IMR-90 (cell line): Measurements from ENCODE around the gene MAT1A. TPM values are rescaled to one million over a fixed set of nuclear protein-coding genes. Genes with fewer than 3 reads are reported as not detected.

Experiments used
- ATAC-seq: fragments of 200-7000 bp; cut with Tn5 transposase; 2 replicates; pipeline ENCODE4 v1.9.1; 2020; ENCODE audit warnings: low read depth, mild to moderate bottlenecking, moderate library complexity
- BruUV-seq: library from RNA; stranded (reverse); fragments of 400-500 nt; replicated peaks from 2 replicates; lab custom pipeline; 2021; lab: Mats Ljungman, UMichigan
- CTCF ChIA-PET: fragments of 300-600 bp; formaldehyde crosslinking; extraction: SDS; loops from one replicate; lab custom pipeline; 2021; ENCODE audit warnings: antibody characterized with exemption; lab: Yijun Ruan, JAX
- POLR2A ChIA-PET: fragments of 300-600 bp; sonication (Branson Sonifier 250); formaldehyde crosslinking; loops from one replicate; lab custom pipeline; 2022; ENCODE audit warnings: antibody characterized with exemption; ENCODE audit not compliant: unreplicated experiment; lab: Charles Lee
- DNase-seq: peaks from one replicate; pipeline ENCODE4 v3.0.0; 2013
- H2AFZ ChIP-seq: replicated peaks from 2 replicates; pipeline ENCODE3; 2013; ENCODE audit warnings: low read length, mild to moderate bottlenecking; ENCODE audit not compliant: poor library complexity
- H2AK5ac ChIP-seq: 2 replicates; pipeline ENCODE4 v1.6.1; 2013; ENCODE audit warnings: low read depth, low read length, inconsistent platforms
- H2AK9ac ChIP-seq: replicated peaks from 2 replicates; pipeline ENCODE3; 2013; ENCODE audit warnings: mild to moderate bottlenecking, low read depth, low read length, moderate library complexity; ENCODE audit not compliant: poor library complexity
- H2BK120ac ChIP-seq: 2 replicates; pipeline ENCODE4 v1.6.1; 2013; ENCODE audit warnings: low read depth, low read length, inconsistent platforms
- H2BK15ac ChIP-seq: 3 replicates; pipeline ENCODE4 v1.6.1; 2013; ENCODE audit warnings: low read depth, low read length, inconsistent platforms
- H2BK20ac ChIP-seq: 2 replicates; pipeline ENCODE4 v1.6.1; 2013; ENCODE audit warnings: low read depth, mild to moderate bottlenecking, inconsistent platforms, low read length, moderate library complexity
- H2BK5ac ChIP-seq: 2 replicates; pipeline ENCODE4 v1.6.1; 2013; ENCODE audit warnings: mild to moderate bottlenecking, low read depth, low read length, inconsistent platforms; ENCODE audit not compliant: poor library complexity, severe bottlenecking
- H3K14ac ChIP-seq: replicated peaks from 2 replicates; pipeline ENCODE4 v1.6.1; 2013; ENCODE audit warnings: low read depth, low read length, inconsistent platforms
- H3K18ac ChIP-seq: 2 replicates; pipeline ENCODE4 v1.6.1; 2013; ENCODE audit warnings: low read depth, low read length, control low read depth
- H3K23ac ChIP-seq: 2 replicates; pipeline ENCODE4 v1.6.1; 2013; ENCODE audit warnings: low read depth, low read length, inconsistent platforms
- H3K27ac ChIP-seq: 2 replicates; pipeline ENCODE4 v1.5.1; 2013; ENCODE audit warnings: mild to moderate bottlenecking, control low read depth, low read length; ENCODE audit not compliant: insufficient read depth
- H3K27me3 ChIP-seq: 2 replicates; pipeline ENCODE4 v1.6.1; 2013; ENCODE audit warnings: low read length; ENCODE audit not compliant: control insufficient read depth, insufficient read depth
- H3K36me3 ChIP-seq: 2 replicates; pipeline ENCODE4 v1.6.1; 2013; ENCODE audit warnings: low read length, mixed read lengths; ENCODE audit not compliant: control insufficient read depth, insufficient read depth
- H3K4ac ChIP-seq: 2 replicates; pipeline ENCODE4 v1.6.1; 2013; ENCODE audit warnings: low read depth, low read length, inconsistent platforms
- H3K4me1 ChIP-seq: 2 replicates; pipeline ENCODE4 v1.6.1; 2013; ENCODE audit warnings: low read length, mixed read lengths; ENCODE audit not compliant: control insufficient read depth, insufficient read depth
- H3K4me2 ChIP-seq: 2 replicates; pipeline ENCODE4 v1.6.1; 2013; ENCODE audit warnings: low read depth, mild to moderate bottlenecking, control low read depth, low read length, moderate library complexity
- H3K4me3 ChIP-seq: 2 replicates; pipeline ENCODE4 v1.5.1; 2013; ENCODE audit warnings: low read depth, mild to moderate bottlenecking, control low read depth, low read length, moderate library complexity; ENCODE audit not compliant: insufficient read depth
- H3K56ac ChIP-seq: 2 replicates; pipeline ENCODE4 v1.6.1; 2013; ENCODE audit warnings: low read length, inconsistent platforms; ENCODE audit not compliant: insufficient read depth; ENCODE audit errors: extremely low read depth
- H3K79me1 ChIP-seq, 2 experiments: 2 replicates each; pipeline ENCODE4 v1.6.1; 2013; ENCODE audit warnings: low read length in 2 of 2, inconsistent platforms in 1 of 2, low read depth in 1 of 2
- H3K9ac ChIP-seq: 2 replicates; pipeline ENCODE4 v1.6.1; 2013; ENCODE audit warnings: low read depth, low read length, control low read depth
- H3K9me1 ChIP-seq: 2 replicates; pipeline ENCODE4 v1.6.1; 2013; ENCODE audit warnings: low read length, inconsistent platforms; ENCODE audit not compliant: insufficient read depth
- H3K9me3 ChIP-seq: 2 replicates; pipeline ENCODE4 v1.6.1; 2013; ENCODE audit warnings: low read length; ENCODE audit not compliant: control insufficient read depth, insufficient read depth
- H4K20me1 ChIP-seq: 2 replicates; pipeline ENCODE4 v1.6.1; 2013; ENCODE audit warnings: low read length, inconsistent platforms; ENCODE audit not compliant: insufficient read depth
- H4K5ac ChIP-seq: 2 replicates; pipeline ENCODE4 v1.6.1; 2013; ENCODE audit warnings: mild to moderate bottlenecking, low read depth, low read length, control low read depth
- H4K8ac ChIP-seq, 2 experiments: 2 replicates each; pipeline ENCODE4 v1.6.1; 2013; ENCODE audit warnings: low read depth in 2 of 2, low read length in 2 of 2, control low read depth in 1 of 2, inconsistent platforms in 1 of 2
- H4K91ac ChIP-seq: 2 replicates; pipeline ENCODE4 v1.6.1; 2013; ENCODE audit warnings: low read depth, low read length, inconsistent platforms; ENCODE audit not compliant: insufficient read depth
- CEBPB ChIP-seq: IDR thresholded peaks from 2 replicates; pipeline ENCODE4 v1.6.1; 2012; ENCODE audit warnings: low read depth, low read length, improper control_type of control experiment
- CHD1 ChIP-seq: IDR thresholded peaks from 2 replicates; pipeline ENCODE4 v1.6.1; 2012; ENCODE audit warnings: low read depth, low read length, improper control_type of control experiment
- FOS ChIP-seq: fragments of 150-350 bp; IDR thresholded peaks from 2 replicates; pipeline ENCODE4 v1.6.1; 2016; ENCODE audit warnings: low read depth, low read length
- RCOR1 ChIP-seq: IDR thresholded peaks from 2 replicates; pipeline ENCODE4 v1.6.1; 2012; ENCODE audit warnings: mild to moderate bottlenecking, low read length, improper control_type of control experiment; ENCODE audit not compliant: insufficient replicate concordance
- SMC3 ChIP-seq: fragments of 150-350 bp; IDR thresholded peaks from 2 replicates; pipeline ENCODE4 v1.6.1; 2016; ENCODE audit warnings: low read depth, mild to moderate bottlenecking, antibody characterized with exemption, low read length, moderate library complexity
- WGBS, 2 experiments: methylation state at CpG; one replicate each; pipeline versions ENCODE4 v1.1.5 to v1.1.7; 2013; ENCODE audit warnings: missing lambda C conversion rate in 2 of 2; ENCODE audit not compliant: insufficient read length in 1 of 2; ENCODE audit errors: extremely low coverage in 2 of 2; 5-methylcytosine and 5-hydroxymethylcytosine counted together
- dilution Hi-C: fragments of 300-500 bp; cut with HindIII; formaldehyde crosslinking; loops from one replicate; pipeline ENCODE4 v1.14.3; 2018; ENCODE audit warnings: low sequenced_read_pairs; ENCODE audit not compliant: unreplicated experiment
- in situ Hi-C: fragments of 300-500 bp; cut with MboI; formaldehyde crosslinking; loops from 3 replicates; pipeline ENCODE4 v1.14.3; 2019; ENCODE audit warnings: low sequenced_read_pairs, inconsistent platforms, mixed read lengths
- intact Hi-C: fragments of 100-400 bp; cut with micrococcal nuclease; formaldehyde crosslinking; loops from 2 replicates; pipeline ENCODE4 v1.10.0; 2022
- polyA plus RNA-seq, 3 experiments: library from polyadenylated mRNA; depleted of rRNA; stranded (reverse); fragments of >200 nt; gene quantifications; 2 replicates each; pipeline ENCODE4 v1.2.3, GENCODE V29; 2012; ENCODE audit warnings: low replicate concordance in 1 of 3
- total RNA-seq: library from RNA; depleted of rRNA; stranded (reverse); fragments of >200 nt; gene quantifications from 2 replicates; pipeline ENCODE4 v1.2.3, GENCODE V29; 2012
- TF ChIP-seq, protein P1 (sequence below): fragments of 150-350 bp; IDR thresholded peaks from 2 replicates; pipeline ENCODE4 v1.6.1; 2016; ENCODE audit warnings: low read depth, mild to moderate bottlenecking, low read length, moderate library complexity, borderline replicate concordance

Gene MAT1A
- total and polyA plus RNA-seq, 2 of the 4 experiments (the other 2 are of a cell fraction), result not detected

DNA sequence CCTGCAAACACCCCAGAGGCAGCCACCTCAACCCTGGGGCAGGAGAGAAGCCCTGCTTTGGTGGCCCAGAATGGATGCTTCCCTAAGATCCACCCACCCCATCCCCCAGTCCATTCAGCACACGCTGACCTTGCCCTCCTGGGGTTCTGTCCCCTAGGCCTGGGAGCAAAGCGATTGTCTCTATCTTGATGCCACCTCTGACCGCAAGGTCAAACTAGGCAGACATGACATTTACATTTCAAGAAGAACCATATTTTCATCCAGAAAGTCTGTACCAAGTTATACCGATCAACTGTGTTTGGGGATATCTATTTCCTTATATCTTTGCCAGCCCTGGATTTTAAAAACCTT is 23.0 kb downstream of the MAT1A start:
- H2BK20ac ChIP-seq, result no peak overlapping the region
- no CpG with 5 or more reads among the region's 4 CpGs for WGBS, 2 experiments
- no peak overlapping the region for H4K91ac ChIP-seq
- H3K14ac ChIP-seq, result no peak overlapping the region
- no peak overlapping the region for H3K23ac ChIP-seq
- no peak overlapping the region for H2BK120ac ChIP-seq
- TF ChIP-seq SMC3 (no peak), FOS (no peak), CHD1 (no peak), CEBPB (no peak), RCOR1 (no peak)
- TF ChIP-seq, protein P1, sequence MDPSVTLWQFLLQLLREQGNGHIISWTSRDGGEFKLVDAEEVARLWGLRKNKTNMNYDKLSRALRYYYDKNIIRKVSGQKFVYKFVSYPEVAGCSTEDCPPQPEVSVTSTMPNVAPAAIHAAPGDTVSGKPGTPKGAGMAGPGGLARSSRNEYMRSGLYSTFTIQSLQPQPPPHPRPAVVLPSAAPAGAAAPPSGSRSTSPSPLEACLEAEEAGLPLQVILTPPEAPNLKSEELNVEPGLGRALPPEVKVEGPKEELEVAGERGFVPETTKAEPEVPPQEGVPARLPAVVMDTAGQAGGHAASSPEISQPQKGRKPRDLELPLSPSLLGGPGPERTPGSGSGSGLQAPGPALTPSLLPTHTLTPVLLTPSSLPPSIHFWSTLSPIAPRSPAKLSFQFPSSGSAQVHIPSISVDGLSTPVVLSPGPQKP, result no peak
- ChIA-PET POLR2A (no interaction called here), CTCF (no interaction called here)
- H3K4me2 ChIP-seq, result no peak overlapping the region
- DNase-seq, result no peak
- H3K4me1 ChIP-seq, result no peaks in the 10 kb centered on the region
- no peak overlapping the region for H3K4ac ChIP-seq
- H3K27me3 ChIP-seq, result peaks cover 19% of the 10 kb centered on the region
- H4K5ac ChIP-seq, result no peak overlapping the region
- in situ Hi-C loops (loop anchor here (10.0 to 25.0 kb wide), 2 partner anchors 332 to 704 kb away; partner anchors contain the start of gene SFTPA2), dilution Hi-C loops (no loop called here), intact Hi-C loops (no loop called here)
- no peak overlapping the region for H3K27ac ChIP-seq
- H4K8ac ChIP-seq, result no peak overlapping the region
- no peaks in the 10 kb centered on the region for H3K9me3 ChIP-seq
- no peak overlapping the region for H2BK5ac ChIP-seq
- H3K9me1 ChIP-seq, result no peaks in the 10 kb centered on the region
- H3K36me3 ChIP-seq, result no peaks in the 10 kb centered on the region
- no peak overlapping the region for H3K56ac ChIP-seq
- no peak overlapping the region for H2AK5ac ChIP-seq
- H3K9ac ChIP-seq, result no peak overlapping the region
- no peak overlapping the region for H3K18ac ChIP-seq
- no peaks in the 10 kb centered on the region for H4K20me1 ChIP-seq
- no peak overlapping the region for H2BK15ac ChIP-seq
- no peak overlapping the region for H2AFZ ChIP-seq
- no TSS peak for BruUV-seq
- H3K79me1 ChIP-seq, result no peaks in the 10 kb centered on the region
- no peak overlapping the region for H3K4me3 ChIP-seq
- no peak for ATAC-seq
- H2AK9ac ChIP-seq, result peak overlapping the region; percentile 63
